A549 (cell line): ENCODE results near the gene RXRA. TPM values are rescaled to one million over a fixed set of nuclear protein-coding genes. Genes with fewer than 3 reads are reported as not detected.

Source experiments
- ATAC-seq, 2 experiments: fragments of 200-7000 bp in 1 of 2; fragments of >200 bp in 1 of 2; cut with Nextera tagmentation in 1 of 2; cut with Tn5 transposase in 1 of 2; 3 replicates each; pipeline versions ENCODE4 v1.8.0 to v1.9.1; 2018 to 2020; ENCODE audit warnings: mild to moderate bottlenecking in 1 of 2, moderate library complexity in 1 of 2
- CTCF ChIA-PET: fragments of 300-600 bp; sonication (Branson Sonifier 250); formaldehyde crosslinking; extraction: SDS; loops from one replicate; lab custom pipeline; 2021; ENCODE audit warnings: antibody characterized with exemption, inconsistent platforms; lab: Yijun Ruan, JAX
- POLR2A ChIA-PET: fragments of 350-600 bp; formaldehyde crosslinking; extraction: SDS; loops from one replicate; lab custom pipeline; 2021; ENCODE audit warnings: antibody characterized with exemption, inconsistent platforms; lab: Yijun Ruan, JAX
- DNase-seq, 2 experiments: peaks; one replicate each; pipeline versions ENCODE4 v3.0.0 to v3.0.0-alpha.2; 2011 to 2016; ENCODE audit warnings: low read depth in 1 of 2, low spot score in 1 of 2
- FAIRE-seq: peaks from 2 replicates; lab custom pipeline; 2011; peaks lifted over from hg19 to GRCh38; lab: Jason Lieb, UNC
- H3K27ac ChIP-seq, 2 experiments: fragments of >200 bp; sonication (Bioruptor Twin); formaldehyde crosslinking; 3 replicates each; pipeline ENCODE4 v1.5.1; 2016 to 2017
- H3K4me1 ChIP-seq: fragments of >200 bp; sonication (Bioruptor Twin); formaldehyde crosslinking; 3 replicates; pipeline ENCODE4 v1.6.1; 2016
- H3K4me2 ChIP-seq: fragments of >200 bp; sonication (Bioruptor Twin); formaldehyde crosslinking; 3 replicates; pipeline ENCODE4 v1.6.1; 2016
- H3K4me3 ChIP-seq: fragments of >200 bp; sonication (Bioruptor Twin); formaldehyde crosslinking; 3 replicates; pipeline ENCODE4 v1.5.1; 2016
- H3K9me3 ChIP-seq: fragments of >200 bp; sonication (Bioruptor Twin); formaldehyde crosslinking; 3 replicates; pipeline ENCODE4 v1.6.1; 2016
- CBX8 ChIP-seq: fragments of 200-600 bp; sonication (generic); IDR thresholded peaks from 2 replicates; pipeline ENCODE4 v1.6.1; 2016
- CEBPB ChIP-seq, 2 experiments: fragments of >200 bp in 1 of 2; sonication (Bioruptor Twin) in 1 of 2; formaldehyde crosslinking in 1 of 2; IDR thresholded peaks; 2 replicates each; pipeline ENCODE4 v1.6.1; 2012 to 2016
- E2F6 ChIP-seq: IDR thresholded peaks from 2 replicates; pipeline ENCODE4 v1.6.1; 2012; ENCODE audit warnings: low read depth, borderline replicate concordance
- EHMT2 ChIP-seq: fragments of 200-600 bp; sonication (generic); IDR thresholded peaks from 2 replicates; pipeline ENCODE4 v1.6.1; 2016; ENCODE audit warnings: antibody characterized with exemption, low read depth, mild to moderate bottlenecking, moderate library complexity
- FOSL2 ChIP-seq, 2 experiments: fragments of 450-650 bp in 1 of 2; fragments of >200 bp in 1 of 2; sonication (Bioruptor Twin) in 1 of 2; formaldehyde crosslinking; IDR thresholded peaks; 2 replicates each; pipeline versions ENCODE4 v1.5.0 to v1.6.1; 2016 to 2020; ENCODE audit warnings: mild to moderate bottlenecking in 1 of 2, moderate library complexity in 1 of 2
- HDAC2 ChIP-seq: fragments of 200-600 bp; sonication (generic); IDR thresholded peaks from 2 replicates; pipeline ENCODE4 v1.6.1; 2016
- HOXB5 ChIP-seq: fragments of 250-450 bp; sonication (Bioruptor Pico); IDR thresholded peaks from 2 replicates; pipeline ENCODE4 v1.5.0; 2020; ENCODE audit warnings: mild to moderate bottlenecking, moderate library complexity
- JUN ChIP-seq, 2 experiments: fragments of >200 bp; sonication (Bioruptor Twin); formaldehyde crosslinking; IDR thresholded peaks; 2 replicates in 1 of 2; 3 replicates in 1 of 2; pipeline ENCODE4 v1.6.1; 2016 to 2017
- JUNB ChIP-seq: fragments of >200 bp; sonication (Bioruptor Twin); formaldehyde crosslinking; IDR thresholded peaks from 2 replicates; pipeline ENCODE4 v1.6.1; 2016
- KDM5A ChIP-seq: fragments of 200-600 bp; sonication (generic); IDR thresholded peaks from 2 replicates; pipeline ENCODE4 v1.6.1; 2016; ENCODE audit warnings: antibody characterized with exemption, mild to moderate bottlenecking
- MAZ ChIP-seq: fragments of 150-350 bp; IDR thresholded peaks from 2 replicates; pipeline ENCODE4 v1.6.1; 2014; ENCODE audit warnings: antibody characterized with exemption, low read depth, low read length, borderline replicate concordance
- NPAS2 ChIP-seq: fragments of 250-450 bp; sonication (Bioruptor Pico); IDR thresholded peaks from 2 replicates; pipeline ENCODE4 v1.8.0; 2022; ENCODE audit warnings: mild to moderate bottlenecking, moderate library complexity, borderline replicate concordance
- PBX3 ChIP-seq: IDR thresholded peaks from 2 replicates; pipeline ENCODE4 v1.6.1; 2012
- POLR2A ChIP-seq: IDR thresholded peaks from 2 replicates; pipeline ENCODE4 v1.6.1; 2012; ENCODE audit warnings: mild to moderate bottlenecking, low read length
- RARB ChIP-seq: fragments of 250-450 bp; sonication (Bioruptor Pico); IDR thresholded peaks from 2 replicates; pipeline ENCODE4 v1.8.0; 2021; ENCODE audit warnings: mild to moderate bottlenecking, moderate library complexity
- RFX5 ChIP-seq: fragments of 450-650 bp; IDR thresholded peaks from 2 replicates; pipeline ENCODE4 v1.7.1; 2014; ENCODE audit warnings: antibody characterized with exemption, mild to moderate bottlenecking, moderate library complexity
- RNF2 ChIP-seq: fragments of 200-600 bp; sonication (generic); IDR thresholded peaks from 2 replicates; pipeline ENCODE4 v1.6.1; 2016; ENCODE audit warnings: low read depth, mild to moderate bottlenecking, antibody characterized with exemption, moderate library complexity, borderline replicate concordance
- SMC3 ChIP-seq: fragments of >200 bp; sonication (Bioruptor Twin); formaldehyde crosslinking; IDR thresholded peaks from 3 replicates; pipeline ENCODE4 v1.6.1; 2018; ENCODE audit warnings: inconsistent platforms
- ZC3H11A ChIP-seq: fragments of 450-650 bp; IDR thresholded peaks from 2 replicates; pipeline ENCODE4 v1.6.1; 2014; ENCODE audit warnings: antibody characterized with exemption, mild to moderate bottlenecking
- ZFP36 ChIP-seq: fragments of 450-650 bp; IDR thresholded peaks from 2 replicates; pipeline ENCODE4 v1.6.1; 2014; ENCODE audit warnings: borderline replicate concordance; ENCODE audit not compliant: partially characterized antibody
- ZNF302 ChIP-seq: fragments of 250-450 bp; sonication (Bioruptor Pico); IDR thresholded peaks from 2 replicates; pipeline ENCODE4 v1.9.0; 2021; ENCODE audit warnings: inconsistent platforms, mild to moderate bottlenecking, moderate library complexity
- WGBS: methylation state at CpG from one replicate; pipeline ENCODE4 v1.1.6; 2017; ENCODE audit errors: missing lambda C conversion rate; 5-methylcytosine and 5-hydroxymethylcytosine counted together
- polyA plus RNA-seq, 4 experiments: library from polyadenylated mRNA; depleted of rRNA in 3 of 4; stranded (reverse); fragments of >200 nt; fragmentation: RNase III in 1 of 4; extraction: RNeasy Plus Mini Kit Qiagen cat#74134 plus additional on column Dnase treatment in 1 of 4; gene quantifications; 2 replicates in 3 of 4; 3 replicates in 1 of 4; pipeline ENCODE4 v1.2.3, GENCODE V29; 2011 to 2017
- TF ChIP-seq, protein P1 (sequence below): fragments of >200 bp; sonication (Bioruptor Twin); formaldehyde crosslinking; IDR thresholded peaks from 3 replicates; pipeline ENCODE4 v1.6.1; 2016
- TF ChIP-seq, protein P2 (sequence below): fragments of 250-450 bp; sonication (Bioruptor Pico); IDR thresholded peaks from 2 replicates; pipeline ENCODE4 v1.5.0; 2020; ENCODE audit warnings: low read depth, mild to moderate bottlenecking, moderate library complexity
- TF ChIP-seq, protein P3 (sequence below): fragments of >200 bp; sonication (Bioruptor Twin); formaldehyde crosslinking; IDR thresholded peaks from 3 replicates; pipeline ENCODE4 v1.5.1; 2016

RXRA gene
- polyA plus RNA-seq, 2 of the 4 experiments (the other 2 are of a cell fraction) = 6.6 to 23.9 TPM

GRCh38 chr9:134306636-134307600 lies 19.3 kb upstream of the RXRA start:
- Histone ChIP-seq H3K4me1 (no peaks in the 10 kb centered on the region), H3K9me3 (peaks cover 5% of the 10 kb centered on the region; the same call in 2 of the 3 replicates), H3K27ac (no peak overlapping the region), H3K4me2 (no peak overlapping the region), H3K4me3 (no peak overlapping the region)
- DNase-seq = no peak
- POLR2A ChIA-PET = no interaction called here
- CTCF ChIA-PET = interaction anchor here (0.9 to 1.6 kb wide), 3 partner anchors 10 to 62 kb away, joined by 3 to 7 read pairs (median 5); no protein-coding TSS in a partner anchor
- ATAC-seq = no peak
- WGBS = 49% methylated on average over 13 of the region's 15 CpGs
- FAIRE-seq = no peak
- TF ChIP-seq ZC3H11A = no peak
- no peak for TF ChIP-seq PBX3
- no peak for TF ChIP-seq RARB (CRISPR knock-in tag)
- no peak for TF ChIP-seq SMC3
- TF ChIP-seq MAZ = no peak
- no peak for TF ChIP-seq RNF2
- no peak for TF ChIP-seq ZFP36
- TF ChIP-seq NPAS2 (CRISPR knock-in tag) = no peak

- no peaks in the 10 kb centered on the region for H3K4me1 ChIP-seq
- no peak for DNase-seq
- no peak overlapping the region for H3K27ac ChIP-seq
- no peak overlapping the region for H3K4me3 ChIP-seq
- ChIA-PET POLR2A (no interaction called here), CTCF (interaction anchor here (0.9 to 1.6 kb wide), 3 partner anchors 11 to 63 kb away, joined by 3 to 7 read pairs (median 5); no protein-coding TSS in a partner anchor)
- no peak for FAIRE-seq
- peaks cover 7% of the 10 kb centered on the region; the same call in 2 of the 3 replicates for H3K9me3 ChIP-seq
- no peak for ATAC-seq
- 47% methylated on average over 17 of the region's 17 CpGs for WGBS
- TF ChIP-seq KDM5A = no peak
- no peak for TF ChIP-seq POLR2A
- TF ChIP-seq RARB (CRISPR knock-in tag) = no peak
- no peak for TF ChIP-seq CBX8
- no peak for TF ChIP-seq E2F6
- no peak for TF ChIP-seq RFX5
- no peak for TF ChIP-seq JUNB
- no peak for TF ChIP-seq JUN (IDR thresholded peaks at IDR 0.05)
- no peak for TF ChIP-seq MAZ
- TF ChIP-seq, protein P1, sequence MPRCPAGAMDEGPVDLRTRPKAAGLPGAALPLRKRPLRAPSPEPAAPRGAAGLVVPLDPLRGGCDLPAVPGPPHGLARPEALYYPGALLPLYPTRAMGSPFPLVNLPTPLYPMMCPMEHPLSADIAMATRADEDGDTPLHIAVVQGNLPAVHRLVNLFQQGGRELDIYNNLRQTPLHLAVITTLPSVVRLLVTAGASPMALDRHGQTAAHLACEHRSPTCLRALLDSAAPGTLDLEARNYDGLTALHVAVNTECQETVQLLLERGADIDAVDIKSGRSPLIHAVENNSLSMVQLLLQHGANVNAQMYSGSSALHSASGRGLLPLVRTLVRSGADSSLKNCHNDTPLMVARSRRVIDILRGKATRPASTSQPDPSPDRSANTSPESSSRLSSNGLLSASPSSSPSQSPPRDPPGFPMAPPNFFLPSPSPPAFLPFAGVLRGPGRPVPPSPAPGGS = no peak
- TF ChIP-seq ZNF302 (CRISPR knock-in tag) = no peak
- TF ChIP-seq HOXB5 (CRISPR knock-in tag) = no peak
- TF ChIP-seq, protein P2, sequence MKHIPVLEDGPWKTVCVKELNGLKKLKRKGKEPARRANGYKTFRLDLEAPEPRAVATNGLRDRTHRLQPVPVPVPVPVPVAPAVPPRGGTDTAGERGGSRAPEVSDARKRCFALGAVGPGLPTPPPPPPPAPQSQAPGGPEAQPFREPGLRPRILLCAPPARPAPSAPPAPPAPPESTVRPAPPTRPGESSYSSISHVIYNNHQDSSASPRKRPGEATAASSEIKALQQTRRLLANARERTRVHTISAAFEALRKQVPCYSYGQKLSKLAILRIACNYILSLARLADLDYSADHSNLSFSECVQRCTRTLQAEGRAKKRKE (CRISPR knock-in tag) = no peak
- TF ChIP-seq PBX3 = no peak
- TF ChIP-seq EHMT2 = no peak
- TF ChIP-seq FOSL2 (IDR thresholded peaks at IDR 0.05) = no peak
- no peak for TF ChIP-seq FOSL2 (CRISPR knock-in tag; IDR thresholded peaks at IDR 0.05)
- TF ChIP-seq, protein P3, sequence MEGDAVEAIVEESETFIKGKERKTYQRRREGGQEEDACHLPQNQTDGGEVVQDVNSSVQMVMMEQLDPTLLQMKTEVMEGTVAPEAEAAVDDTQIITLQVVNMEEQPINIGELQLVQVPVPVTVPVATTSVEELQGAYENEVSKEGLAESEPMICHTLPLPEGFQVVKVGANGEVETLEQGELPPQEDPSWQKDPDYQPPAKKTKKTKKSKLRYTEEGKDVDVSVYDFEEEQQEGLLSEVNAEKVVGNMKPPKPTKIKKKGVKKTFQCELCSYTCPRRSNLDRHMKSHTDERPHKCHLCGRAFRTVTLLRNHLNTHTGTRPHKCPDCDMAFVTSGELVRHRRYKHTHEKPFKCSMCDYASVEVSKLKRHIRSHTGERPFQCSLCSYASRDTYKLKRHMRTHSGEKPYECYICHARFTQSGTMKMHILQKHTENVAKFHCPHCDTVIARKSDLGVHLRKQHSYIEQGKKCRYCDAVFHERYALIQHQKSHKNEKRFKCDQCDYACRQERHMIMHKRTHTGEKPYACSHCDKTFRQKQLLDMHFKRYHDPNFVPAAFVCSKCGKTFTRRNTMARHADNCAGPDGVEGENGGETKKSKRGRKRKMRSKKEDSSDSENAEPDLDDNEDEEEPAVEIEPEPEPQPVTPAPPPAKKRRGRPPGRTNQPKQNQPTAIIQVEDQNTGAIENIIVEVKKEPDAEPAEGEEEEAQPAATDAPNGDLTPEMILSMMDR = no peak
- TF ChIP-seq CEBPB (IDR thresholded peaks at IDR 0.05) = no peak
- TF ChIP-seq HDAC2 = no peak
- H3K4me2 ChIP-seq = no peak overlapping the region
Measured at GRCh38 chr9:134307674-134308638, 18.3 kb upstream of the RXRA start.
